A673 (cell line): ENCODE measurements around the gene GTF2F1. TPM values are rescaled to one million over a fixed set of nuclear protein-coding genes. Genes with fewer than 3 reads are reported as not detected.

Source experiments
- BruUV-seq: library from RNA; stranded (reverse); fragments of 400-500 nt; replicated peaks from 2 replicates; lab custom pipeline; 2021; lab: Mats Ljungman, UMichigan
- CTCF ChIA-PET: fragments of 300-600 bp; sonication (Branson Sonifier 250); formaldehyde crosslinking; loops from one replicate; lab custom pipeline; 2022; ENCODE audit warnings: antibody characterized with exemption; lab: Charles Lee
- POLR2A ChIA-PET: fragments of 300-600 bp; sonication (Branson Sonifier 250); formaldehyde crosslinking; loops from one replicate; lab custom pipeline; 2022; ENCODE audit warnings: antibody characterized with exemption; ENCODE audit not compliant: low non-redundant PET; lab: Charles Lee
- DNase-seq: peaks from one replicate; pipeline ENCODE4 v3.0.0-alpha.2; 2015; ENCODE audit warnings: low spot score
- H3K27ac ChIP-seq: fragments of 200-600 bp; sonication (generic); 2 replicates; pipeline ENCODE4 v1.5.1; 2016; ENCODE audit warnings: mixed run types, low read depth, mild to moderate bottlenecking, mixed read lengths, antibody characterized with exemption, low read length; ENCODE audit not compliant: poor library complexity, severe bottlenecking
- H3K27me3 ChIP-seq: fragments of 200-600 bp; sonication (generic); replicated peaks from 2 replicates; pipeline ENCODE4 v1.6.1; 2017; ENCODE audit warnings: mixed run types, low read depth, mild to moderate bottlenecking, mixed read lengths, antibody characterized with exemption, low read length; ENCODE audit not compliant: insufficient read depth, poor library complexity
- H3K36me3 ChIP-seq: fragments of 200-600 bp; sonication (generic); 2 replicates; pipeline ENCODE4 v1.6.1; 2016; ENCODE audit warnings: mixed run types, mild to moderate bottlenecking, mixed read lengths, antibody characterized with exemption, low read length; ENCODE audit not compliant: insufficient read depth, poor library complexity, severe bottlenecking
- H3K4me1 ChIP-seq: fragments of 200-600 bp; sonication (generic); 2 replicates; pipeline ENCODE4 v1.6.1; 2017; ENCODE audit warnings: mixed run types, mild to moderate bottlenecking, mixed read lengths, antibody characterized with exemption, low read length; ENCODE audit not compliant: insufficient read depth, poor library complexity, severe bottlenecking
- H3K4me3 ChIP-seq: fragments of 200-600 bp; sonication (generic); 2 replicates; pipeline ENCODE4 v1.5.1; 2016; ENCODE audit warnings: low read depth, mixed run types, mild to moderate bottlenecking, mixed read lengths, low read length; ENCODE audit not compliant: poor library complexity, severe bottlenecking
- H3K9me3 ChIP-seq: fragments of 200-600 bp; sonication (generic); 2 replicates; pipeline ENCODE4 v1.6.1; 2016; ENCODE audit warnings: mixed run types, low read depth, mild to moderate bottlenecking, mixed read lengths, antibody characterized with exemption, low read length; ENCODE audit not compliant: poor library complexity, severe bottlenecking
- CTCF ChIP-seq: fragments of 300-800, 200-600 bp; sonication (generic); conservative IDR thresholded peaks from 2 replicates; pipeline ENCODE4 v1.5.1; 2017; ENCODE audit warnings: low read depth, mild to moderate bottlenecking, antibody characterized with exemption, low read length, moderate library complexity, mixed read lengths
- EZH2 ChIP-seq: fragments of 200-600 bp; sonication (generic); IDR thresholded peaks from 2 replicates; pipeline ENCODE4 v1.6.1; 2017; ENCODE audit warnings: borderline replicate concordance, low read depth, mild to moderate bottlenecking, mixed read lengths, antibody characterized with exemption, low read length; ENCODE audit not compliant: poor library complexity, severe bottlenecking
- intact Hi-C: fragments of 100-400 bp; cut with micrococcal nuclease; formaldehyde crosslinking; loops from one replicate; pipeline ENCODE4 v1.10.0; 2022; ENCODE audit not compliant: unreplicated experiment
- total RNA-seq: library from RNA; stranded (reverse); gene quantifications from 2 replicates; pipeline ENCODE4 v1.2.3, GENCODE V29; 2021

The GTF2F1 gene
- total RNA-seq, 1 experiment from 2014 or later = 106 TPM

GRCh38 chr19:6424195-6424938 is 31.4 kb upstream of the GTF2F1 start, which contains the start of gene KHSRP:
Gene KHSRP (minus strand): TSS chr19:6424811. CDS start chr19:6424701, 110 bp downstream.
- no peak for TF ChIP-seq CTCF
- no peak for TF ChIP-seq EZH2
- H3K9me3 ChIP-seq = no peaks in the 10 kb centered on the region
- peak; percentile 42 for DNase-seq
- no peaks in the 10 kb centered on the region for H3K27me3 ChIP-seq
- BruUV-seq = no TSS peak
- peaks cover 35% of the 10 kb centered on the region for H3K36me3 ChIP-seq
- peak within 1 kb of the TSS; percentile 99 for H3K4me3 ChIP-seq
- peak within 1 kb of the TSS; percentile 86 for H3K27ac ChIP-seq
- ChIA-PET CTCF (no interaction called here), POLR2A (interaction anchor here (0.6 kb wide), 1 partner anchor 10 kb away, joined by 3 read pairs; no protein-coding TSS in a partner anchor)
- intact Hi-C loops = loop anchor here (5.0 kb wide), 1 partner anchor 52 kb away; the partner anchor contains the start of gene ALKBH7
- H3K4me1 ChIP-seq = peaks cover 14% of the 10 kb centered on the region

DNA sequence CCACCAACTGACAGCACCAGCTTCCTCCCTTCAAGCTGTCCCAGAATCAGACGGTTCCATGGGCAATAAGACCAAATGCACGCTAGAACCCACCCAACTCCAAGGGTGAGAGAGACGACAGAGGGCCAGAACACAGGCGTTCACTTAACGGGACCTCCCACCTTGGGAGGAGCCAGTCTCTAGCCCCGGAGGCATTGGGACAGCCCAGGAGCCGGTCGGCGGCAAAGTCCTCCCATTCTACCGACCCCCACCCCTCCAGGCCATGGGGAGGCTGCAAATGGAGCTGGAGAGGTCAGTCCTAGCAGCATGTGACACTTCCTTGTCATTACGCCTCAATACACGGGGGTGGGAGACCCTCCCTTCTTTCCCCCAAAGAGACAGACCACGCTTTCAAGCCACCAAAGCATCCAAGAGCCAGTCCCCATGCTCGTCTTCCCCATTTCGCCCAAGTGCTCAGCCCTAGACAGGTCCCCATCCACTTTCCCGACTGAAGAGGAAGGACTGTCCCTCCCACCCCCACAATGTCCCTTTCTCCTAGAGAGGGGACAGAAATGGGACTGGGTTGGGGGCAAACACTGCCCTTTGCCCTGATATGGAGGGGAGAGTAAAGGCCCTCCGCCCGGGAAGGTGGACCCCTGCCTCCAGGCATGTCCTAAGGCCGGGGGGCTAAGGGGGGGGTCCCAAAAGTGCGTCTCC is 30.7 kb upstream of the GTF2F1 start:
- intact Hi-C loops = loop anchor here (5.0 kb wide), 1 partner anchor 51 kb away; the partner anchor contains the start of gene ALKBH7
- peaks cover 14% of the 10 kb centered on the region for H3K4me1 ChIP-seq
- ChIA-PET CTCF (no interaction called here), POLR2A (no interaction called here)
- no peaks in the 10 kb centered on the region for H3K9me3 ChIP-seq
- H3K27ac ChIP-seq = peak overlapping the region; percentile 86
- peak overlapping the region; percentile 99 for H3K4me3 ChIP-seq
- BruUV-seq = TSS peak; percentile 43
- DNase-seq = peak; percentile 61
- no peak for TF ChIP-seq EZH2
- TF ChIP-seq CTCF = no peak
- peaks cover 43% of the 10 kb centered on the region for H3K36me3 ChIP-seq
- H3K27me3 ChIP-seq = no peaks in the 10 kb centered on the region

DNA sequence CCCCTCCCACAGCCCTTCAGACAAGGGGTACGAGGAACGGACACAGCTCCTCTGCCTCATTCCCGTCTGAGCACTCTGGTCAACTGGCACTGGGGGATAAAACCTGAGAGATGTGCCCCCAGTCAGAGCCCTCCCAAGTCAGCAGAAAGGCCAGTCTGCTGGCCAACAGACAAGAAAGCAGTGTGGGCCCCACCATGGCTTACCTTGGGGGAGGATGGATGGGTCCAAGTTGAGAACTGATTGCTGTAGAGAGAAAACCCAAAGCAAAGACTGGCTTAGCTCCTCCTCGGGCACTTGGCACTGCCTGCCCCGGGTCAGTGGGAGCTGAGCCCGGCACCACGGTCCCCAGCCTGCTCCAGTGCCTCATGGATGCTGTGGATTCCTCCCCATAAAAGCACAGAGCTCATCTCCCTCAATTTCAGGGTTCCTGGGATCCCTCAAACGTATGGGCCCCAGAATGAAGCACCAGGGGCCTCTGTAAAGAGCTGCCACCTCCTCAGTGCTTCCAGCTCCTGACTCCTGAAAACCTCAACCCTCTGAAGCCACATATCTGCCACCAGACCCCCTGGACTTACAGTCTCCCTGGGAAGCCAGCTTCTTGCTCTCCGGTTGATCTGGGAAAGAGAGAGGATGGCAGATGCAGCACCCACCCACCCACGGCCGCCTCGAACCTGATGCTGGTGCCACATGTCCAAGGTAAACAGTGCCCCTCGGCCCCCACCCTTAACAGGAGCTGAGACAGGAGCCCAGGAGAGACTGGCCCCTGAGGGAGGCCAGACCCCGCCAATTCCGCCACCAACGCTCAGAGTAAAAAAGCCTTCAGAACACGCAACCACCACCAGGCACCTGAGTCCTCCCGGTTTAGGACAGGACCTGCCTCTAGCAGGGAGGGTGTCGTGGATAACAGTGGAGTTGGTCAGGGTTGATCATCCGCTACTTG is 28.4 kb upstream of the GTF2F1 start:
- Histone ChIP-seq H3K27ac (peak overlapping the region; percentile 52), H3K9me3 (no peaks in the 10 kb centered on the region), H3K27me3 (no peaks in the 10 kb centered on the region), H3K4me1 (peaks cover 14% of the 10 kb centered on the region), H3K36me3 (peaks cover 66% of the 10 kb centered on the region), H3K4me3 (no peak overlapping the region)
- DNase-seq = no peak
- ChIA-PET POLR2A (no interaction called here), CTCF (no interaction called here)
- intact Hi-C loops = loop anchor here (5.0 kb wide), 1 partner anchor 49 kb away; the partner anchor contains the start of gene ALKBH7
- BruUV-seq = no TSS peak
- TF ChIP-seq CTCF (no peak), EZH2 (no peak)
